Natural killer cell (primary cell): ENCODE data around the gene LZTR1. TPM values are rescaled to one million over a fixed set of nuclear protein-coding genes. Genes with fewer than 3 reads are reported as not detected.

ENCODE experiments used
- ATAC-seq, 3 donors: fragments of 150-1000 bp in 2 of 3; fragments of 200-7000 bp in 1 of 3; cut with Tn5 transposase; 1 replicate in 1 of 3; 2 replicates in 2 of 3; pipeline ENCODE4 v1.10.0; 2021; ENCODE audit warnings: mild to moderate bottlenecking in 2 of 3, moderate library complexity in 2 of 3
- DNase-seq, 2 donors: peaks; one replicate each; pipeline versions ENCODE4 v3.0.0 to v3.0.0-alpha.2; 2013 to 2021; ENCODE audit warnings: mixed read lengths in 1 of 2
- H3K27ac ChIP-seq: one replicate; pipeline ENCODE4 v1.5.1; 2013; ENCODE audit warnings: mild to moderate bottlenecking, low read length
- H3K27me3 ChIP-seq: one replicate; pipeline ENCODE4 v1.6.1; 2013; ENCODE audit warnings: low read length; ENCODE audit not compliant: control insufficient read depth, insufficient read depth
- H3K36me3 ChIP-seq: one replicate; pipeline ENCODE4 v1.6.1; 2013; ENCODE audit warnings: low read length; ENCODE audit not compliant: control insufficient read depth, insufficient read depth
- H3K4me1 ChIP-seq: one replicate; pipeline ENCODE4 v1.6.1; 2013; ENCODE audit warnings: low read length; ENCODE audit not compliant: control insufficient read depth, insufficient read depth
- H3K4me3 ChIP-seq: one replicate; pipeline ENCODE4 v1.5.1; 2013; ENCODE audit warnings: low read length
- H3K9me3 ChIP-seq: one replicate; pipeline ENCODE4 v1.6.1; 2013; ENCODE audit warnings: low read length; ENCODE audit not compliant: control insufficient read depth, insufficient read depth
- H3K27ac Mint-ChIP-seq, 2 donors: one replicate each; pipeline ENCODE4 v1.8.0; 2022; ENCODE audit warnings: mild to moderate bottlenecking in 2 of 2, mixed read lengths in 2 of 2, moderate library complexity in 1 of 2
- H3K27me3 Mint-ChIP-seq, 2 donors: one replicate each; pipeline ENCODE4 v1.8.0; 2022; ENCODE audit warnings: low read depth in 2 of 2, mixed read lengths in 2 of 2
- H3K36me3 Mint-ChIP-seq: one replicate; pipeline ENCODE4 v1.8.0; 2022; ENCODE audit warnings: mixed read lengths
- H3K4me1 Mint-ChIP-seq, 2 donors: one replicate each; pipeline ENCODE4 v1.8.0; 2022; ENCODE audit warnings: mixed read lengths in 2 of 2
- H3K4me3 Mint-ChIP-seq: one replicate; pipeline ENCODE4 v1.8.0; 2022; ENCODE audit warnings: mild to moderate bottlenecking, moderate library complexity, mixed read lengths
- H3K9me3 Mint-ChIP-seq, 2 donors: one replicate each; pipeline ENCODE4 v1.8.0; 2022; ENCODE audit warnings: mixed read lengths in 2 of 2
- CTCF ChIP-seq: fragments of 200-600 bp; IDR thresholded peaks from one replicate; pipeline ENCODE4 v1.8.0; 2022; ENCODE audit warnings: antibody characterized with exemption
- WGBS: methylation state at CpG from one replicate; pipeline ENCODE4 v1.1.7; 2013; ENCODE audit warnings: missing lambda C conversion rate; ENCODE audit not compliant: insufficient coverage; 5-methylcytosine and 5-hydroxymethylcytosine counted together
- intact Hi-C: fragments of 100-400 bp; cut with micrococcal nuclease; formaldehyde crosslinking; loops from one replicate; pipeline ENCODE4 v1.14.2; 2022
- total RNA-seq, 4 donors: library from RNA; stranded (reverse); fragments of 120-200 nt in 1 of 4; gene quantifications; one replicate each; pipeline versions ENCODE4 v1.2.3 to v1.2.4, GENCODE V29; 2013 to 2022

Gene LZTR1
- total RNA-seq, 3 donors from 2014 or later (not counting 1 experiment from before 2014, with no cell fraction given) = 71.9 to 85.0 (median 82.0) TPM

- Mint-ChIP-seq H3K27me3 (no peaks in the 10 kb centered on the region), H3K4me3 (no peak overlapping the region), H3K36me3 (no peaks in the 10 kb centered on the region), H3K4me1 (peaks cover 16 to 23% of the 10 kb centered on the region in 2 donors), H3K27ac (peak overlapping the region in 1 of 2 donors; percentile 25), H3K9me3 (no peaks in the 10 kb centered on the region)
- Histone ChIP-seq H3K9me3 (no peaks in the 10 kb centered on the region), H3K27me3 (no peaks in the 10 kb centered on the region), H3K4me1 (peaks cover 23% of the 10 kb centered on the region), H3K27ac (no peak overlapping the region), H3K4me3 (no peak overlapping the region), H3K36me3 (no peaks in the 10 kb centered on the region)
- WGBS = 97% methylated on average over 3 of the region's 3 CpGs
- DNase-seq (no peak), ATAC-seq (no peak)
- TF ChIP-seq CTCF = no peak
- intact Hi-C loops = loop anchor here (5.0 kb wide), 1 partner anchor 93 kb away; the partner anchor contains the start of gene CRKL
Observed at GRCh38 chr22:21010426-21011113, 28.5 kb downstream of the LZTR1 start.

DNA sequence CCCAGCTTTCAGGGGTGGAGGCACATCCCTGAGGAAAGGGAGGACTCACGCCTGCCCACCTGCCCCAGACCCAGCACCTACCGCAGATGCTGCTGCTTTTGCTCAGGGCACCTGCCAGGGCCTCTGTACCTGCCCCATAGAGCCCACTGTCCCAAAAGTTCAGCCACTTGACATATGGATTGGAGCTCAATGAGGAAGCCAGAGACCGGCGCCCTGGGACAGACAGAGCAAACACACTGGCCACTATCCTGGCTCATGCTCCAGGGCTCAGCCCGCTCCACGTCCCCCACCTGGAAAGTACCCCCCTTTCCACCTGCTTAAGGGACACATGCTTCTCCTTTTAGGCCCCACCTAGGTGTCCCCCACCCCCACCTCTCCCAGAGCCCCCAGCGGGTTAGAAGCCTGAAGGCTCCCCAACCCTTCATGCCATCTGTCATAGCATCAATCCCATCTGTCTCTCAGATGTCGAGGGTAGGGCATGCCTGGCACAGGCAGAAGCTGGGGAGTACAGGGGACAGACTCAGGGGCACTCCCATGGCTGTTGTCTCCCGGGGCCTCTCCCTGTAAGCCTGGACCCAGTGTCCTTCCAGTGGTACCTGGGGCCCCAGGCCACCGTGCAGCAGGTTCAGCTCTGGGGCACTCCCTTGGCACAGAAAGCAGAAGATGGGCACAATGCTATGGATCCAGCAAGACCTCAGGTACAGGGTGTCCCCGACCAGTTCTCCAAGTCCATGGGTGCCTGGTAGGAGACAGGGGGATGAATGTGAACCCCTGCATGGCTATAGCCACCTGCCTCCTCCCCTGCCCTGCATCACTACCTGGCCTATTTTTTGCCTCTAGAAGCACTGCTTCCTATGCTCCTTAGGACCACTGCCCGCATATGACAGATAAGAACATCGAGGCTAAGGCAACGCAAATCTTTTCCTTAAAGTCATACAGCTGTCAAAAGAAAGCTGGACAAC lies 30.6 kb downstream of the LZTR1 start:
- intact Hi-C loops = loop anchor here (5.0 kb wide), 1 partner anchor 95 kb away; the partner anchor contains the start of gene CRKL
- Mint-ChIP-seq H3K36me3 (no peaks in the 10 kb centered on the region), H3K4me3 (peak overlapping the region; percentile 95), H3K27me3 (no peaks in the 10 kb centered on the region), H3K9me3 (no peaks in the 10 kb centered on the region), H3K4me1 (peaks cover 16 to 31% of the 10 kb centered on the region in 2 donors), H3K27ac (peak overlapping the region; percentile 95 to 97)
- DNase-seq (no peak), ATAC-seq (no peak)
- H3K36me3 ChIP-seq = no peaks in the 10 kb centered on the region
- H3K27ac ChIP-seq = peak overlapping the region; percentile 90
- peaks cover 29% of the 10 kb centered on the region for H3K4me1 ChIP-seq
- 93% methylated on average over 14 of the region's 14 CpGs for WGBS
- H3K9me3 ChIP-seq = no peaks in the 10 kb centered on the region
- H3K27me3 ChIP-seq = no peaks in the 10 kb centered on the region
- H3K4me3 ChIP-seq = no peak overlapping the region
- TF ChIP-seq CTCF = no peak

DNA sequence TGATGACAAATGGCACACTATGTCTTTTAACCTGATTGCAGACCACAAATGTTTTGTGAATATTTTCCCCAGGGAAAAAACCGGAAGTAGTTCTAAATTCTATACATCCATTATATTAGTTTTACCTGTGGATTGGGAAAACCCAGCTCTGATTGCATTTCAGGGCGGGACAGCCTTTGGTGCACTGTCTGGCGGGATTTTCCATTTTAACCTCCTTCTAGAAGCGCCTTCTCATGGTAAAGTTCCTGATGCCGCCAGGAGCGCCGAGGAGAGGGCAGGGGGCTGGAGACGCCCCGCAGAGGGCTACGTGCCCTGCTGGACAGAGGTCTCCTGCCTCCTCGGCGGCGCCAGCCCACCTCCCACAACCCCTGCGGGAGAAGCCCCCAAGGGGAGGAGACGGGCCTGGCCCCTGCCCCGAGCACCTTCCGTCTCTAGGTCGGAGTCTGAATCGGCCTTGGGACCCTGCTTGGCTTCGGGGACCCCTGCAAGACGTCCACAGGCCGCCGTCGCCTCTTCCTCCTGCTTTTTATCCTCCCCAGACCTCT lies 31.6 kb downstream of the LZTR1 start:
- H3K36me3 ChIP-seq = no peaks in the 10 kb centered on the region
- no peaks in the 10 kb centered on the region for H3K36me3 Mint-ChIP-seq
- peaks cover 29% of the 10 kb centered on the region for H3K4me1 ChIP-seq
- peaks cover 16 to 31% of the 10 kb centered on the region in 2 donors for H3K4me1 Mint-ChIP-seq
- peak in 1 of 2 donors; percentile 44 for DNase-seq
- TF ChIP-seq CTCF = no peak
- no peaks in the 10 kb centered on the region for H3K9me3 Mint-ChIP-seq
- H3K27me3 Mint-ChIP-seq = no peaks in the 10 kb centered on the region
- peak overlapping the region; percentile 49 for H3K4me3 ChIP-seq
- intact Hi-C loops = loop anchor here (1.0 to 5.0 kb wide), 2 partner anchors 11 to 96 kb away; partner anchors contain the start of genes CRKL and THAP7
- 19% methylated on average over 23 of the region's 24 CpGs for WGBS
- no peaks in the 10 kb centered on the region for H3K27me3 ChIP-seq
- no peak for ATAC-seq
- H3K27ac Mint-ChIP-seq = peak overlapping the region; percentile 95 to 97
- H3K9me3 ChIP-seq = no peaks in the 10 kb centered on the region
- H3K4me3 Mint-ChIP-seq = peak overlapping the region; percentile 95
- peak overlapping the region; percentile 90 for H3K27ac ChIP-seq
